Activated T-cell treated with anti-CD3 and anti-CD28 coated beads for 4 hours (primary cell): ENCODE data around the gene MTMR3.

Experiments
- DNase-seq: peaks from one replicate; pipeline ENCODE4 v3.0.0-alpha.2; 2020

Gene MTMR3

DNA sequence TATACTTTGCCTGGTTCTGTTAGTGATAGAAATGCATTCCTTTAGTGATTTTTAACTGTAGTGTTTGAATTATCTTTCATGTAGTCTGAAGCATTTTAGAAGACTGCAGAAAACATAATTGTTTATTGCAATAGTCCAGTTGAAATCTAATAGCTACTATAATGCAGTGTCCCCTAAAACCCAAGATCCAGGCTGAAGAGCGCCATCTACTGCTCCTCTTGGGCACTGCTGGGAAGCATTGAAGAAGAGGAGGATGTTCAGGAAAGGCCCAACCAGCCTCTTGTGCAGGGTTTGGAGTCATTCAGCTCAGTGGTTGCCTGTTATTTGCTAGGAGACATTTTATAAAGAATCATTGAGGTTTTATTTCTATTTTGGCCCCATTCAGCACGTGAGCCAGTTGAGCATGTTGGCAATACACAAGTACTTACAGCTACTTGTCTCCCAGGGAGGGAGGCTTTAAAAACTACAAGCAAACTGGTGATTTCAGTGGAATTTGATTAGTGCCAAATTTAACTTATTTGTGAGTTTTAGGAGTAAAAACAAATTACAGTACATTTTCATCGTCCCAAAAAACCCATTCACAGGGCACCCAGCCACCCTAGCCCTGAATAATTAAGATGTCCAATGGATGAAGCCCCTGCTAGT, 122.4 kb downstream of the MTMR3 start:
- DNase-seq: peak; percentile 58

DNA sequence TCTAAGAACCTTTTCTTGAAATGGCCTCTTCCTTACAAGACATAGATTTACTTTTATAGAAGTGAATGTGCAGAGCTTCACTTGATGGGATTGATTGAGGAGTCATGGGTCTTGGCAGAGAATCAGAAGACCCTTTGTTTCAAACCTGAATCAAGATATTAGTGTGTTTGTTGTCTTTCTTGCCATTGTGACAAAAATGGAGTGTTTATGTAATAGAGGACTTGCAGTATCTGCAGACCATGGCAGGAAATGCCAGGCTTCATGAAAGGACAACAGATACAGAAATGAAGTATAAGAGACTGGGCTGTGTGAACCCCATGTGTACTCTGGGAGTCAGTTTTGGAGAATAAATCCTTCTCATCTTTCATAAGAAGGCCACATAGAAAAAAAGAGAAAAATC, 124.4 kb downstream of the MTMR3 start:
- DNase-seq: no peak

DNA sequence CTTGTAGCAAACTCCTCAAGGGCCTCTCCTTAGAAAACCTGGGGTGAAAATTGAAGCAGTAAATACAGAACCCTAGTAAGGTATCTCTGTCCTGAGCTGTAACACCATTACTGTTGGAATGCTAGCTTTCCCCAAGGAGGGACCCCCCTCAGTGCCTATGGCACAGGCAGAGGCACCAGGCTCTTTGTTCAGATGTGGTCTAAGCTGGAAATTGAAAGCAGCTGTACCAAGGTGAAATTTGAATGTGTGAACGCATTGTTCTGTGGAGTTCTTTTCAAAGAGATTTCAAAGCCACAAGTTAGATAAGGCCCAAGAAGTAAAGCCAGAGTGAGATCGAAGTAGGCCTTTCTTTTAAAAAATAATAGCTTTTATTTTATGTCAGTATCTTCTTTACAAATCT, 125.4 kb downstream of the MTMR3 start:
- no peak for DNase-seq

DNA sequence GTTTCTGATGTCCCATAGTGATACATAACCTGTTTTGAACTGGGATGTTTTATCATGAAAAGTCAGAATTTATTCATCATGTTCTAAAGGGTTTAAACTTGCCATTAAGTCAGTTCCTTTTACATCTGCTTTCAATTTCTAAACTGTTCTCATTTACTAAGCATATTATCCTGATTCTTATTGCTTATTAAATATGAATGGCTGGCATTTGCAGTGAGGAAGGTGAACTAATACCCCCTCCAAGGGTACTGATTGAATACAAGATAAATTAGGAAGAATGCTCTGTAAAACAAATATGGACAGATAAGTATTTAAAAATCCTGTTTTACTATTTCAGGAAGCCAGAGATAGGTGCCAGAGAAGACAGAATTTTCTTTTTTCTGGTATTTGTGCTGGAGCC, 126.5 kb downstream of the MTMR3 start:
- no peak for DNase-seq

DNA sequence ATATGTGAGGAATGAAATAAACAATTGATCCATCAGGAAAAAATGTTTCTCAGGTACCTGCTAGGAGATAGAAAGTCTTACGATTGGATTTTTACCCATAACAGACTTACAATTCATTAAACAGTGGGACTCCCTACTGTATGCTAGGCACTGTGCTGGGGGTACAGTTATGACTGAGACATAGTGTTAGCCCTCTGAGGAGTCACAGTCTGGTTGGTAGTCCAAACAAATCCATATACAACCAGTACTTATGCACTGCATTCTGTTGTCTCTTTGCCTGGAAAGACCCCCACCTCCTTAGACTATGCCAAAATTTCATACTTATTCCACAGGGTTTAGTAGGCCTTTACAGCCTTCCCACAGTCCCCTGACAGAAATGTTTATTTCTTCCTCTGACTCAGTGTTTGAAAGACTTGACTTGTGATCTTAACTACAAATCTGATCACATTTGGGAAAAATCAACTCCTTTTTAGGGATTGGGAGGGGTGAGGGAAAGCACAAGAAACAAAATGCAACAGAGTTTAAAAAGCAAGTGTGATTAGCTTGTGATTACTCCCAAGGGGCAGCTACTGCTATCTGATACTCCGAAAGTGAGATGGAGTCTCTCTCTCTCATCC, 127.9 kb downstream of the MTMR3 start:
- no peak for DNase-seq

DNA sequence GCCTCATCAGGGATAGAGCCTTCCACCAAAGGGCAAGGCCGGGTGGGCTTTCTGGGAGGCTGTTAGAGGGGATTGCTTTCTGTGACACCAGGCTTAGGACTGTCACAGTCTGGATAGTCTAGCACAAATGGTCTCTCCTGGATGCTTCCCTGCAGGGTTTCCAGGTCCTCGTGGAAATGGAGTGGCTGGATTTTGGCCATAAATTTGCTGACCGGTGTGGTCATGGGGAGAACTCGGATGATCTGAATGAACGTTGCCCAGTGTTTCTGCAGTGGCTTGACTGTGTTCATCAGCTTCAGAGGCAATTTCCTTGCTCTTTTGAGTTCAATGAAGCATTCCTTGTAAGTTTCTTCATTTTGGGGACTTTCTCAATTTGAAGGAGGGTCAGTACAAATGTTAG, 130.2 kb downstream of the MTMR3 start:
- DNase-seq: no peak

DNA sequence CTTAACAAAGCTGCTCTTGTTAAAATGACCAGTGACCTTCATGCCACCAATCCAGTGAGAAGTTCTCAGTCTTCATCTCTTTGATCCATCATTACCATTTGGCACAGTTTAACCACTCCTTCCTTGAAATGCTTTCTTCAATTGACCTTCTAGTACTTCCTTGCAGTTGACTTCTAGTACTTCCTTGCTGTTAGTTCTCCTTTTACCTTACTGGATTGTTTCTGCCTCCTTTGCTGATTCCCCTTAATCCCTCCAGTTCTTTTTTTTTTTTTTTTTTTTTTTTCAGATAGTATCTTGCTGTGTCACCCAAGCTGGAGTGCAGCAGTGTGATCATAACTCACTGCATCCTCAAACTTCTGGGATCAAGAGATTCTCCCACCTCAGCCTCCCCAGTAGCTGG, 131.3 kb downstream of the MTMR3 start:
- no peak for DNase-seq

DNA sequence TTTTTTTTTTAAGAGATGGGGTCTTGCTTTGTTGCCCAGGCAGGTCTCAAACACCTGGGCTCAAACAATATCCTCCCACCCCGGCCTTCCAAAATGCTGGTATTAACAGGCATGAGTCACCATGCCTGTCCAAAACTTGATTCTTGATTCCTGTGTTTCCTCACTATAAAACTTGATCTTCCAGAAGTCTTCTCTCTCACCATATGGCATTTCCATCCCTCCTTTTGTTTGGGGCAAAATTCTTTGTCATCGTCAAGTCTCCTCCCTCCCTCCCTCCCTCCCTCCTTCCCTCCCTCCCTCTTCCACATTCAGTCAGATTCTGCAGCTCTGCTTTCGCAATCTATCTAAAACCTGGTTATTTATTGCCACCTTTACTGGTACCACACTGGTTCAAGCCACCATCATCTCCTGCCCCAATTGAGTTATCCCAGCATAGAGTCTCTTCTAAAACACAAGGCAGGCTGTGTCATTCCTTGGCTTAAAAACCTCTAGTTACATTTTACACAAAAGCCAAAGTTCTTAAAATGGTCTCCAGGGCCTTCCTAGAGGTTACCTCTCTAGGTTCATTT, 132.3 kb downstream of the MTMR3 start:
- DNase-seq: no peak

DNA sequence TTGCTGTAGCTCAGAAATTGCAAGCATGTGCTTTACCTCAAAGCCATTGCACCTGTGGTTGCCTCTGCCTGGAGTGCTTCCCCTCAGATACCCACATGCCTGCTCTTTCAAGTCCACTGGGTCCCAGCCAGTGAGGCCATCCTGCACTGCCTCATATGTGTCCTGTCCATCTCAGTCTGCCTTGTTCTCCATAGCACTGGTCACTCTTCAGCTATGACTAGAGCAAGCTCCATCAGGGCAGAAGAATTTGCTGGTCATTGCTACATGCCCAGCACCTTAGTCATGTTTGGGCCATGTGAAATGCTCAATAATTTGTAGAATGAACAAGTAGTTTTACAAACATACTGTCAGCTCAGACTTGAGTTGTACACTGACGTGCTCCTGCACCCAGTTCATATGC, 132.9 kb downstream of the MTMR3 start:
- DNase-seq: no peak

DNA sequence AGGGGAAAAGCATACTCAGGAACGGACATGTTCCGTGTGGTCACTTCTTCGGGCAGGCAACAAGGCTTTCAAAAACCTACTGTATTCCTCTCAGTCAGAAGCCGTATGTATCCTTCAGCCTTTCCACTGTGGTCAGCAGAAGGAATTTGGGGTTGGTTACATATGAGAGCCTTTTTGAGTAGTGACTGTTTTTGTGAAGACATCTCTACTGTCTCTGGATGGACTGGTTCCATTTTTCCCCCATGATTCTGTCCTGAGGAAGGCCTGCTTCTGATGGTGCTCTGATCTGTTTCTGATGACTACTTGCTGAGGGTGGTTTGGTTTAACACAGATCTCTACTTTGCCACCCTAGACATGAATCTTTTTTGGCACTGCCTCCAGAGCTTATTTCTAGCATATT, 133.6 kb downstream of the MTMR3 start:
- no peak for DNase-seq

DNA sequence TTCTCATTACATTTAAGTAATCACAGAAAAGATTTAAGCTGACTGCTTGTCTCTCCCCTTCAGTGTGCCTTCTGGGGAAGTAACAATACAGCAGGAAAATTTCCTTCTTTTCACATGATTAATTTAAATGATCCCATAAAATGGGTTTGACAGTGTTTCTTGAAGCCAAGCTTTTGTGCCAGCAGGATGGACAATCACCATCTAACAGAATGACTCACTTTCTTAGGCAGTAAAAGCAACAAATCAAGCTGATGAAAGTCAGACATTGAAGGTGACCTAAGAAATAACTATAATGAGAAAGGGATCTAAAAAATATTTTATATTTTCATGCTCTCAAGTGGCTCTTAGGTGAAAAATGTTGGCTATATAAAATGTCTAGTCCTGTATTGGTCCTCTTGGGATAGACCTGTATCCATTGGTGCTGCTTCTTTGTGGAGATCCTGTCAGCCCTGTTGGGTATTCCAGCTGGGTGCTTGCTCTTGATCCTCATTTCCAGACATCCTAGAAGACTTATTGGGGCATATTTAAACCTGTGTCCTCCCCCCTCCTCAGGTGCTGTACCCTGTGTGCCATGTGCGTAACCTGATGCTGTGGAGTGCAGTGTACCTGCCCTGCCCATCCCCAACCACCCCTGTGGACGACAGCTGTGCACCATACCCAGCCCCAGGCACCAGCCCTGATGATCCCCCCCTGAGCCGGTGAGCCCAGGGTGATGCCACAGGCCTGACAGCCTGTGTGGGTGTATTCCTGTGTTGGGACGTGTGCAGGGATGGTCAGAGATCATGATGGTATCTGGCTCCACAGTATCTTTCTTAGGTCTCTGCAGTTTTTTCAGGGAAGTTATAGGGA, 134.6 kb downstream of the MTMR3 start:
- DNase-seq: no peak

DNA sequence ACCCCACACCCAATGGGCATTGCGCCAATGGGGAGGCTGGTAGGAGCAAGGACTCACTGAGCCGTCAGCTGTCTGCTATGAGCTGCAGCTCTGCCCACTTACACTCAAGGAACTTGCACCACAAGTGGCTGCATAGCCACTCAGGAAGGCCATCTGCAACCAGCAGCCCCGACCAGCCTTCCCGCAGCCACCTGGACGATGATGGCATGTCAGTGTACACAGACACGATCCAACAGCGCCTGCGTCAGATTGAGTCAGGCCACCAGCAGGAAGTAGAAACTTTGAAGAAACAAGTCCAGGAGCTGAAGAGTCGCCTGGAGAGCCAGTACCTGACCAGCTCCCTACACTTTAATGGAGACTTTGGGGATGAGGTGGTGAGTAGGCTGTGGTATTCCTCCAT, 137.5 kb downstream of the MTMR3 start:
- no peak for DNase-seq

DNA sequence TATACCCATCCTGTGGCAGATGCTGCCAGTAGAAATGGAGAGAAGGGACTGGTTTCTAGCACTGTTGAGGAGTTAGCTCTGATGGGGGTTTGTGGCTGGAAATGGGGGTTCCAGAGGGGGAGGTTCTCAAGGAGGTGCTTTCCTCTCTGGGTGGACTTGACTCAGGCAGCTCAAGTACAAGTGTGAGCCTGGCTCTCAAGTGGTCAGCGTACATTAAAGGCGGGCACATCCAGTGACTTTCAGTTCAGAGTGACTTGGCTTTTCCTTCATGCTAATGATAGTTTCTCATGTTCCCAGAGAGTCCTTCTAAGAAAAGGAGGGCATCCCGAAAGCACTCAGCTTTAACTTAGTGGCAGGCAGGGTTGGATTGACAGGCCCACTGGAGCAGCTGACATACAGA, 138.4 kb downstream of the MTMR3 start:
- no peak for DNase-seq

DNA sequence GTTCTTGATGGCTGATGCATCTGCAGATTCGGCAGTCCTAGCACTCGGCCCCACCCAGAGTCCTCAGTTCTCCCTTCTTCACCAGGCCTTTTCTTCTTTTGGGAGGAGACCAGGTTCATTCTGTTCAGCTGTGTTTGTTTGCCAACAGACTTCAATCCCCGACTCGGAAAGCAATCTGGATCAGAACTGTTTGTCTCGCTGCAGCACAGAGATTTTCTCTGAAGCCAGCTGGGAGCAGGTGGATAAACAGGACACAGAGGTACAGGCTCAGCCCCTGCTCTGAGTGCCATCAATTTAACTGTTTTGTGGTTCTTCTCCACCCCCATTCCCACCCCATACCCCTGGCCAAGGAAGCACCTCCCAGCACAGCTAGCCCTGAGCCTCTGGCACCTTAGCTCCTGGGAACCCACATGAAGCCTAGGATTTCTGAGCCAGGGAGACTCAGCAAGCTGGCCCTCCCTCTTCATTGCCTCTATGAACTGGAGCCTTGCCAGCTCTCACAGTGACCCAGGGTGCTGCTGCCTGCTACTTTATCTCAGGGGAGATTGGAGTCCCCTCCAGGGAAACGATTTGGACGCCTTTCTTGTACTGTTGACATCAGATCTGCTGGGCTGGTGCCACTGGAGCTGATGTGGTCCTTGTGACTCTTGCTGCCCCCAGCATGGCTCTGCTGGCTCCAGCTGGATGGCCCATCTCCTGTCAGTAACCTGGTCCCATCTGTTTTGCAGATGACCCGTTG, 139.1 kb downstream of the MTMR3 start:
- no peak for DNase-seq

DNA sequence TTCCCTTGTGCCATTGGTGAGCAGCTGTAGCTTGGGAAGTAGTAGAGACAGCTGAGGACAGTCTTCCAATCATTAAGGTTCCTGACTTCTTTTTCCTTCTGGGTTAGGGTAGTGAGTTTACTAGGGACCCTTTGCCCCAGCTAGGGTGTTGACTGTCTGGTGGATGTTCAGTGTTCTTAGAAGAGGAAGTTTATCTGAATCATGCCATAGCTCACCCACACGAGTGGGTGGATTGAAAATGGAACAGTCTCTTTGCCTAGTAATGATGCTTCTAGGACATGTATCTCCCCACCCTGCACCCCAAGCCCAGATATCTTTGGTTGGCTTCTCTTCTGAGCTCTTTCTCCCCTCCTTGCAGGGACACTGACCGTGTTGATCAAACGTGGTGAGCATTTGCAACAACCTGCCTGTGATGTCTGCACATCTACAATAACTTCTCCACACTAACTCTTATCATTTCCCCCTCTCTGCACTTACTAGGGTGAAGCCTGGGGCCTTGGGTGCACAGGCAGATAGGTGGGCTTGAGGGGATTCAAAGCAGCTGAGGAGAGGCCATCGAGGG, 140.2 kb downstream of the MTMR3 start:
- DNase-seq: no peak

DNA sequence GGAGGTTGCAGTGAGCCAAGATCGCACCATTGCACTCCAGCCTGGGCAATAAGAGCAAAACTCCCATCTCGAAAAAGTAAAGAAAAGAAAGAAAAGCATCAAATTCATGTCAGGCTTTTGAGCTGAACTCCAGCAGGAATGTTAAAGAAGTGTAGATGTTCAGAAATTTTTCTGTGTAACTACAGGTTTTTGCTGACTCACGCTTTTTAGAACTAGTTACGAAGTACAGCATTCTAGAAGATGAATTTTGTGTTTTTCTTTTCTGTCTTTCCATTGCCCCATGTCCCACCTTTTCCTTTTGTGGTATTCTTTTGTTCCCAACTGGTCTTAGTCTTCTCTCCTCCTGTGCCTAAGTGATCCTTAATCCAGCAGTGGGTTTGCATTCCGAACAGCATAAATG, 141.3 kb downstream of the MTMR3 start:
- no peak for DNase-seq

DNA sequence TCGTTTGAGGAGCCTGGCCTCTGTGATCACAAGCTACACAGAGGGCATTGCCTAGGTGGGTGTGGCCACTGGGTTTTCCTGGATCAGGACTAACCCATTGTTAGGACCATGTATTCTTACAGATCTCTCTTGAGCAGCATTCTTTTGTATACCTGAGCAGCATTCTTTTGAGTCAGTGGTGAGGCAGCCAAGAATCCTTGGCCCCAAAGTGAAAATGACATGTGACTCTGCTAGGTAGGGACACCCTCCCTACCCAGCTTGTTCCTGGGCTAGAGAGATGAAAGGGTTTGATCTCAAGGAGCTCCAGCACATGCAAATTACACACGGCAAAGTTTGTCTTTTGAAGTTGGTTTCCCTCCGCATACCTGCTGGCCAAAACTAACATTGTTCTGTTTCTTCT, 142.2 kb downstream of the MTMR3 start:
- DNase-seq: no peak

DNA sequence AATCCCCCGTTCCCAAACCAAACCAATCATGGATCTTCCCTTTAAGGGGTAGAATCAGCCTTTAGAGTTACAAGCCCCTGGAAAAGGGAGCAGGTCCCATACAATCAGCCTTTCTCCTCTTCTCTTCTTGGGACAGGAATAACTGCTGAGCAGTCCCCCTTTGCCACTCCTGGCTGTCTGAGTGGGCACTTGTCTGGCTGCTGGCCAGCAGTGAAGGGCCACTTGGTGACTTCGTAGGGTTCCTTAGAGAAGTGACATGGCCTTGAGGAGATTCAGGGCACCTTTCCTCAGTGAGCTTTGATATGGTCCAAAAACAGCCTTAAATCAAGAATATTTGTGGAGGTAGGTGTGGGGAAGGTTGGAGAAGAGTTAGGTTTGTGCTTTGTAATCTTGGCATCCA, 143.8 kb downstream of the MTMR3 start:
- no peak for DNase-seq

DNA sequence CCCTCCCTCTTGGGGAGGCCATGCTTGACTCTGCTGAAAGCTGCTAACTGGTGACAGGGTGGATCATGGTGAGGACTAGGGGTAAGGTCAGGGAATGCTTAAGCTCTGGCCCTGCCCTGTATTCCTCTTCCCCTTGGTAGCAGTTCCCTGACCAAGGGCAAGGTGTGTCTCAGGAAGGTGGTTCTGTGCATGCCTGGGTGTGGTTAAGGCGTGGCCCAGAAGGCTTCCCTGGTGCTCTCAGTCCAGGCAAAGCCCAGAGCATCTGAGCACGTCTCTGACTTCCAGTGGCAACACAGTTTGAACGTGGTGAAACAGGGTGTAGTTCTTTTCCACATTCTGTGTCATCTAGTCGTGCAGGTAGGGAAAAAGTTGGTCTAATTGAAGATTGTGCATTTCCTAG, 144.2 kb downstream of the MTMR3 start:
- DNase-seq: no peak

DNA sequence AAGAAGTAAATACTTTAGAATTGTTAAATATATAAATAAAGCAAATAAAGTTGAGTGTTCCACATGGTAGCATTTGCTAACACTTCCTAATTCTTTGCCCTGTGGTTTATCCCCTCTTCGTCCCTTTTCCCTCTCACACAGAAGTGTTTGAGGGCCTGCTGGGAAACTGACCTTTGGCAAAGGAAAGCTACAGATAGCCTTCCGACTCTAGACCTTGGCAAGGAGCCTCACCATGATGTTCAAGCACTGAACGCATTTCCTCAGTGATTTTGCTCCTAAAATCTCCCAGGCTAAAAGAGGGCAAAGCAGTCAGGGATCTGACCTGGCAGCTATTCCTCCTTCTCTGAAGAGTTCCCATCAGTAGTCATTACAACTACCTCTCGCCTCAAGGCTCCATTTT, 144.8 kb downstream of the MTMR3 start:
- no peak for DNase-seq

DNA sequence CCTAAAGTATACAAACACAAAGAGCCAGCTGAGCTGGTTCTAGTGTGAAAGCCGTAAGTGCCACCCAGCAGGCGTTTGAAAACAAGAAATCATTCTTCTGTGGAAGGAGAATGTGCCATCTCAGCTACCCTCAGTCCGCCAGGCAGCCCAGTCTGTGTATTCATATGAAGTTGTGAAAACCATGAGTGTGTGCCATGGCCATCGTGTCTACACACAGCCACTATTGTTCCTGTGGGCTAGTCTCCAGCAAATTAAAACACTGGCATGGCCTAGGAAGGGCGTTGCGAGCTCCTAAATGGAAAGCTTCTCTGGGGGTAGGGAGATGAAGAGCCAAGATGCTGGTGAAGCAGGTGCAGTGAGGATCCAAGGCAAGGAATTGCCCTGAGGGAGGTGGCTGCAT, 145.8 kb downstream of the MTMR3 start:
- DNase-seq: no peak

DNA sequence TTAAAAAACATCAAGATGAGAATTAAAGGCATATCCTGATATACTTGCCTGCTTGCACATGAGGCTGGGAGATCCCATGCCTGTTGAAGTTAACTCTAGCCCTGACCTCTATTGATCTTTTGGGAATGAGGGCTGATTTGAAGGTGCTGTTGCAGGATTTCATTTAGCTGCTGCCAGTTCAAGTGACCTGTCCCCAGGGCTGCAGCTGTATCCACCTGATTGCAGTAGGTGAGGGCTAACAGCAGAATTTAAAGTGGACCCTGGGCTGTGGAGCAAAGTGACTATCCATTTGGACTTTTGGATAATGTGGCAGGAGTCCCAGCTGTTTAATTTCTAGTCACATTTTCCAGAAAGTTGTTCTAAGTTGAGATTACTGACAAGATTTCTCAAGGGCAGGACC, 146.5 kb downstream of the MTMR3 start:
- no peak for DNase-seq

DNA sequence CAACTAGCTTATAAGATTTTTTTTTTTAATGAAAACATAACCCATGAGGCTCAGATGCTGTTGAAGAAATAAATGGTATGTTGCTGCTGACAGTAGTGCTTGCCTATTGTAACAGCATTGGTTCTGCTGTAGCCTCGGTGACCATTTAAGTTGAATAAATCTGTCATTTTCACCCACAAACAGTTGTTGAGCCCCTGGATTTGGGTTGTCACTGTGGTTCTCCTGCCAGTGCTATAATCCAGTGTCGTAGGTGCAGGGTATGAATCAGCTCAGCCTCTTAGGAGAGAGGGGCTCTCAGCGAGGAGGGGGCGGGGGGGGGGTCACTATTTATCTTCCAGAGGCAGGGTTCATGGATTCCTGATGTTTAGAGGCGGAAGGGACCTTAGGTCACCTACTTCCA, 147.4 kb downstream of the MTMR3 start:
- no peak for DNase-seq
